HG02571 (cell line): ENCODE results near the gene MYO5B.

Source experiments
- ATAC-seq: cut with Tn5 transposase; IDR thresholded peaks from one replicate; pipeline ENCODE4 v1.9.1; 2021; ENCODE audit warnings: mild to moderate bottlenecking, moderate library complexity; ENCODE audit not compliant: unreplicated experiment

Gene MYO5B

DNA sequence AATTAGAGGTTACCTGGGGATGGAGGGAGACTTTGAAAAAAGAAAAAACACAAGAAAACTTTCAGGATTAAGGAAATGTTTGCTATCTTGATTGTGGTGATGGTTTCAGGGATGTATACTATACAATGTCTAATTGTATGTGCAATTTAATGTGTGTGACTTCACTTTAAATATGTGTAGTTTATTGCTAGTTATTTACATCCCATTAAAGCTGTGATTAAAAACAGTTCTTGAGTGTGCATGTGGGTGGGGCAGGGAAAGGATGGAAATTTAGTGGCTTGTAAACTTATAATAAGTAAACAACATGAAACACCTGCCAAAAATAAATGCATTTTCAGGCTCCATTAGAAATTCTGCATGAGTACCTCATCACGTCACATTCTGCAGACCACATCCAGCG is 167.0 kb downstream of the MYO5B start:
- no peak for ATAC-seq

DNA sequence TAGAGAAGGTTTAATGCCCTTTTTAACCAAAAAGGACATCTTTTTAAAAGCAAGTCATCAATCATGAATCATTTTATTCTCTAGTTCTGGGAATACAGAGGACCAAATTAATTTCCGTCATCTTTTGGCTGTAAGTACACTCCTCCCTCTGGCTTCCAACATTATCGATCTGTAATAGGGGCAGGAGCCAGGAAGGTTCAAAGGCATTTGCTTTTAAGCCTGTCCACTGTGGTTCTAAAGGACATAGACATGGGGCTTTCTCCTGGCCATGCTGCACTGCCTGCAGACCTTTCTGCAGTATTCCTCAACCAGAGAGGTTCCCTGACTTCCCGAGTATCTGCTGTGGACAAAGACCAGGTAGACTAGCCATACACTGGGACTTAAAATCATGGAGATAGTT is 170.5 kb downstream of the MYO5B start:
- no peak for ATAC-seq

DNA sequence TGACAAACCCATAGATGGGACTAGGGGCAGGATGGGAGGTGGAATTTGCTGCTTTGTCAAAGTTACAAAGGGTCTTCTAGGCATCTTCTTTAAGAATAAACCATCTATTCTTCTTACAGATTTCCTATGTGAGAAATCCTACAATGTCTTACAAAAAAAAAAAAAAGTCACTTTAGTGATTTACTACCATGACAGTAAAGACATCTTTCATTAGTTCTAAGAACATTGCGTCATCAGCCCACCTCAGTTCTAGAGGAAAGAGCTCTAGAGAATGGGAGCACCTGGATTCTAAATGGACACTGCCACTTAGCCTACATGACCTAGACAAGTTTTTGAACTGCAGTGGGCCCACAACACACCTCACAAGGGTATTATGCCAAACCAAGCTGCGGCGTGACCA is 172.0 kb downstream of the MYO5B start:
- ATAC-seq = no peak

DNA sequence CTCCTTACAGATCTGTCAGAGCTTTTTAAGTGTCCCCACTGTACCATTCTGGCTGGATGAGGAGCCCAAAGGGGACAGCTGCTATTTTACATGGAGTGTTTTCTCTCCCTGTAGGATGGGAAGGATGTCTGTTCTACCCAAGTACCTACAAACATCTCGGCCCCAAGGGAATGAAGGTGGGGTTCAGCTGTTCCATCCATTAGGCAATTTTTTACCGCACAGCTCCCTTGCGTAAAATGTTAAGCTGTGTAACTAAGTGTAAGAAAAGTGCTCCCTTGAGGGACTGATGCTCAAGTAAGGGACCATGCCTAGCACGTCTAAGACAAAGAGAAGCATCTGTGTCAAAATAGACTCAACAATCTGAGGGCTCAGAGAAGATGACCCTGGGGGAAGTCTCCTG is 180.3 kb downstream of the MYO5B start:
- ATAC-seq = no peak

DNA sequence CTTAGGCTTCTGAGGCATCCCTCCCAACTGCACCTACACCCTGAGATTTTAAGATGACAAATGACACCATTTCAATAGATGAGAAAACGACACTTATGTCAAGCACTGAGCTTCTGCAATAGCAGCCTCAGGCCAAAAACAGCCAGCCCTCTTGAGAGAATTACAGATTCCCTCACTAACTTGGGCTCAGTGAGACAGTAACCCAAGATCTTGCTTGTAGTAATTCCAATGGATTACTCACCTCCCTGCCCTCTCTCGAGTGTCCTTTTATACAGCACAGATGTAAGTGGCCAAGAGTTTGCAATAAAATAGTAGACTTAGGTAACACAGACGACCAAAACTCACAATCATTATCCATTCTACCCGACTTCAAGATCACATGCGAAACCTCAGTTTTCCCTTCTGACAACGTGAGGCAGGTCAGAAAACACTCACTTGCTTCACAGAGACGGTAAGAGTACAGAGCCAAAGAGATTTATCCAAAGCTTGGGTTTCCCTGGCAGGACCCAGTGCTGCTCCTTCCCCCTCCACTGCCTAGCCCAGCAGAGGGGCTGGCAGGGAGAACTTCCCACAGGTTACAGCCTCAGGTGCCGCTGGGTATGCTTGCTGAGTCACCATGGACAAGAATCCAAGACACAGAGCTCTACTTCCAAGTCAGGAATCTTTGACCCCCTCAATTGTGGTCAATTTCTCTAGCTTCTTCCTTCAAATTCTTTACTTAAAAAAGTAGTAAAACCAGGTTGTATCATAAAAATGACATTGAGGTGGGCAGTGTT is 181.4 kb downstream of the MYO5B start:
- ATAC-seq = no peak

DNA sequence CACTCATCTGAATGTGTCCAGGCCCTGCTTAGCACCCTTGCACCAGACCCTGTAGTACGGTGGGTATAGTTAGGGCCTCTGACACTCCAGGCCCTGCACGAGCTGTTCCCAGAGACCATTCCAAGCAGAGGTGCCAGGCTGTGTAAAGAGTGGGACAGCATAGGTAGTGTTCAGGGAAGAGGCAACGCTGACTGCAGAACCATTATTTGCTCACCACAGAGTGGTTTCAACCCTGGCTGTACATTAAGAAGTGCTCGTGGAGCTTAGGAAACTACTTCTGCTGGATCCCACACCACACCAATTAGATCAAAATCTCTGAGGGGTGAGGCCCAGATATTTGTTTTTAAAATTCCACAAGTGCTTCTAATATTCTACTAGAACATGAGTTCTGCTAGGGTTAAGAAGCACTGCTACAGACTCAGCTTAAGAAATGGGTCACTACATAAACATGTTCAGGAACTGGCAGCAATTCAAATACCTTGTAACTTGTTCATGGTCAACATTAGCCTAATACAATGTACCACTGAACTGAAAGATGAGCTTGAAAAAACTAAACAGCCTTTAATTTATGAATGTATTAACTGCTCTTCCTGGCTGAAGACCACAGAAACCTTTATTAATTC is 183.0 kb downstream of the MYO5B start:
- no peak for ATAC-seq

DNA sequence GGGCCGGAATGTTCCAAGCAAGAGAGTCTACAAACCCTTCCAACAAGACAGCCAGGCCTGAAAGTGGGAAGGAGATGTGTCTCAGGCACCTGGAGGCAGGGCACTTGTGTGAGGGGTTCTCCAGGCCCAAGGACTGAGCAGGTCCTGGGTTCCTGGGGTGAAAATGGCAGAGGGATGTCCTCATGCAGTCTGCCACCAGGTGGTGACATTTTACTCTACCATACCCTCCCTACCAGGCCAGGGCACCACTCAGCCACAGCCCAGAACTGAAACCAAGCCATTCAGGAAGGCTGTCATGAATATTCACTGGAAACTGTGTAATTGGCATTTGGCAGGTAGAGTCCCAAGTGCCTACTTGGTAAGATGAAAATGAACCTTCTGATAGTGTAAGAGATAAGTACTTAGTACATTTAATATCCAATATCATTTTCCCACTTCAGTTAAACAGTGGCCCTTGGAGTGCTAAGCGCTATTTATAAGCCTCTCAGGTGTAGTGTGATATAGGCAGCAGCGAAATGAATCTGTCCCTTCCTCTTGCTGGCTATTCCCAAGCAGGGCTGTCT is 185.1 kb downstream of the MYO5B start:
- peak; percentile 78 for ATAC-seq

DNA sequence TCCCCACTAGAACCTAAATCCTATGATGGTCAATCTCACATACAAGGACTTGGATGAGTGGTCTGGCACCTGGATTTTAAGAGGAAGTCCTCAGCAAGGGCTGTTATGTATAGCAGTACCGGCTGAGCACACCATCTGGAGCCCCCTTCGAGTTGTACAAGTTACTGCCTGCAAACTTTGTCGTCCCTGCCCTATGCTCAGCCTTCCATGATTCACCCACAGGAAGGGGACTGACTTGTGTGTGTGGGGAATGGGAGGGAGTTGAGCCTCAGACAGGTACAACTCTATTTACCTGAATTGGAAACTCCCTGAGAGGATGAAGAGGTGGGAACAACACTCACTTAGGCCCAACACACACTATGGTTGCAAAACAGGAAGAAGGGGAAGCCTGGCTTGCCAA is 186.6 kb downstream of the MYO5B start:
- ATAC-seq = no peak

DNA sequence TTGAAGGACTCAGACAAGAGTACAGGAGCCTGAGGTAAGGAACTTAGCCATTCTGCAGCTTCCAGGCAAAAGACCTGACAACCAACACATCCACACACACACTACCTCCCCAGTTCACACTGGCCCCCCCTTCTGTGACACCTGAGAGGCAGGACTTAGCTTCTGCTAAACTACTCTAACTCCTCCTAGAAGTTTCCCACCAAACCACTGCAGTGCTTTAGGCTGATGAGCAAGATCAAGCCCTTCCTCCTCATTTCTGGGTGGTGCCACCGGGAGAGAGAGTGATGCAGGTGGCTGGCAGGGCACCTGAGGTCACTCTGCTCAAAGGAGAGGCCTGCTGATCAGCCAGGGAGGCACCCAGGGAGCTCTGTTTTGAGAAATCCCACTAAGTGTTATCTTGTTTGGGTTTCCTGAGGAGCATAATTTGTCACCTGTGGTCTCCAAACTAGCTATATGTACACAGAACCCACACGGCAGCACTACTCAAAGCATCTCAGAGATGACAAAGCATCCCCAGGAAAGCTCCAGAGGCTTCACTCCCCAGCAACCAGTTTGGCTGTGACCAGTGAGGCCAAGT is 188.4 kb downstream of the MYO5B start:
- no peak for ATAC-seq

DNA sequence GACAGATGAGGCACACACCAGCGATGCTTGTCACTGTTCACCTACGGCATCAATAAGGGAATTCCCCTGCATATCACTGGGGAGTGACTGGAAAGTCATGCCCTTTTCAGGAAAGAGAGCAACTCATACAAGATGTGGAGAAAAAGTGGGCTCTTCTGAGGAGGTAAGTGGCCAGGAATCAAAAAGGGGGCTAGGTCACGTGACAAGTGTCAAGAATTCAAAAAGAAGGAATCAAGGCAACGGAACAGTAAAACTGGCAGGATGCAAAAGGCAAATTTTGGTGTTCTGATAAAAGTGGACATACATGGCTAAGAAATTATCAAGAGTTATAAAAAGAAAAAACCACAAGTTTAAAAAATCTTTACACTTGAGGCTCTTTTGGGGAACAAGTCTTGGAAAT is 190.9 kb downstream of the MYO5B start:
- no peak for ATAC-seq

DNA sequence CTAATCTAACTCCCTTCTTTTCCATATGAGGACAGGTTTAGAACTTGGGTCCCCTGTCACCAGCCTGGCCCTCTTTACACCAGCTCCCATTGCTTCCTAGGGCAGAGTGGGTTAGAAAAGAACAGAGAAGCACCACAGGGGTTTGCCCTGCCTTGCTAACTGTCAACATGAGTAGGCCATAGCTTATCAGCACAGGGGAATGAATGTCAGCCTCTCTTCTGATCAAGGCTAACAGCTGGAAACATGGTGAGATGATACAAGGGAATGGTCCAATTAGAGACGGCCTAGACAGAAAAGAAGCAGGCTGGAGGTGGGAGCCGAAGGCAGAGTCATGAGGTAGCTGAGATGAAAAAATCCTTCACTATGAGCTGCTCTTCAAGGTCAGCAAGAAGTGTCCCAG is 192.2 kb downstream of the MYO5B start:
- no peak for ATAC-seq

DNA sequence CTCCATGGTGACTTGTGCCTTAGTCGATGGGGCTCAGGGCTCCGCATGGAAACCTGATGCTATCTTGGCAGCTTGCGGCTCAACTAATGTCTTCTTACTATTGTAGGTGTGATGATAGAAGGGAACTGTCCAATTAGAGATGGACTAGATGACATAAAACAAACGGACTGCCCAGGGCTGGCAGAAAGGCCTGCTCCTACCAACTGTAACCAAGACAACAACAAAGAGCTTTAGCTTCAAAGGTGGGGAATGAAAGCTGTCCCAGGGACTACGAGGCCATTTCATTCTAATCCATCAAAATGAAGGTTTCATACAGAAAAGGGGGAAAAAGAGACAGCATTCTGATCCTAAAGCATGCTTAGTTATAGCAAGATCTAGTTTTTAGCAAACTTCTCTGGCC is 194.7 kb downstream of the MYO5B start:
- no peak for ATAC-seq

DNA sequence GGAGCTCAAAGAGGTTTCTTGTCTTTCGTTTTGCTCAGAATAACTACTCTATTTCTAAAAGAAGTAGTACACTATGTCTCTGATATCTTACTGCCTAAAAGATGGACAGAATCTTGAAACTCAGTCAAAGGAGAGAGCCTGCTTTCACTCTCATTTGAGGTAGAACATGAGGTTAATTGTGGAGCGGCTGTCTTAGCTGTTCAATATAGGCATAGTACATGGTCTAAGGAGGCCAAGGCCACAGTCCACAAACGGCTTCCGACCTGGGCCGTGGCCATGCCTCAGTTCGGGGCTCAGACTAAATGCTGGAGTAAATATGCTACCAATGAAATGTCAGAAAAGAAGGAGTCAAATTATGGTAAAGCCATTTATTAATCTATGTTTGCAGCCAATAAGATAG is 195.8 kb downstream of the MYO5B start:
- no peak for ATAC-seq

DNA sequence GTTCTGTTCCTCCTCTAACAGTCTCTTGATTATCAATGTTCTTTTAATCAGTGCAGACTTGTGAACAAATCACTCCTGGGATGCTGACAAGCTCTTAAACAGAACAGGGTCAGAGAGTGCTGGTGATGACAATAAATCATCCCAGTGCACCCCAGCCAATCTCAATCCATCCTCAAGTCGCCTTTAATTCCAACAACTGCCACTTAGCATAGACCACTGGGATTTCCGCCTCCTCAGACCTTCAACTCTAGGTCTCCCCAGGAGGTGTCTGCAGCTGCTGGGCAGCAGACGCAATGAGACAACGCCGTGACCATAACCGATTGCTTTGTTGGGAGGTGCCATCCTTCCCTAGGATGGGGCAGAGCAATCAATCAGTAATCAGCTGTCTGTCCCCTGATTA is 197.4 kb downstream of the MYO5B start:
- ATAC-seq = no peak

DNA sequence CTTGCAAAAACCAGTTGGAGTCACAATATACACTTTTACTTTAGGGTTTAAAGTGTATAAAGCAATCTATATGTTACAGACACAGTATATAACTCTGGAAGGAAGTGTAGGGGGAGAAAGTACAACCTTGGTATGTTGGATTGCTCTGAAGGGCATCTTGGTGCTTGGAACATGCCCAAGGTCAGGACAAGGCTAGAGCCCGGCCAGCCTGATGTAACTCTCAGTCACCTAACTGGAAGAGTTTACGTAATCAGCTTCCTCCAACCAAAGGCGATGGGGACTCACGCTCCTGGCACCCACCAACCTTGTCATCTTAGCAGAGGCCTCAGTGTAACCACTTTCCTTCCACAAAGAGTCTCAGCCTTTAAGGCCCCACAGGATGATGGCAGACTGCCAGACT is 200.5 kb downstream of the MYO5B start:
- ATAC-seq = no peak

DNA sequence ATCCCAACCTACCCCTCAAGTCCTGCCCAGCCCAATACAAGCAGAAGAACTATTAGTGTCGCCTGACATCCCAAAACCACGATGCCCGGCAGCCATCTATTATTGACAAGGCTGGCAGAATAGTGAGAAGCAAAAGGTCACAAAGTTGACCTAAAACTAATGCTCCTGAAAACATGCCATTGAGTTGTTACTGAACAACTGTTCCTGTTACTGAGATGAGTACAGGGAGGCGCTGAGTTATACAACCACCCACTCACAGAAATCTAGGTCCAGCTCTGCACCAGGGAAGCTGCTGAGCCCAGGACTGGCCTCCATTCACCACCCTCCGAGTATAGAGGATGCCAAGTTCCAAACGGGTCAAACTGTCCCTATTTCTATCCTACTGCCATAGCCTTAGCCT is 201.6 kb downstream of the MYO5B start:
- ATAC-seq = no peak

DNA sequence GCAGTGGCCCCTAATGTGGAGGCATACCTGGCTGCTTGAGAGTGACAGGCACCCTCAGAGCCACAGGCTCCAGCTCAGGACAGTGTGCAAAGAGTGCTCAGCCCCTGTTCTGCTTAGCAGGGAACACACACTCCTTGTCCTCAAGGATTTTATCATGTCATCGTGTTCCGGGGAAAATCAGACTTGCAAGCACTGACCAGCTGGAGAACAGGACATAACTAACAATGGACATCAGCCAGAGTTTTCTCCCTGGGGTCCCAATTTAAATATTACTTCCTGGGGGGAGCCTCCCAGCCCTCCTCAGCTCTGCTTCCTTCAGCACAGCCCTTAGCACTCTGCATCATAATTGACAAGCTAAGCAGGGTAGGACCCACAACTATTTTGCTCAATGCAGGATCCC is 206.2 kb downstream of the MYO5B start:
- ATAC-seq = no peak

DNA sequence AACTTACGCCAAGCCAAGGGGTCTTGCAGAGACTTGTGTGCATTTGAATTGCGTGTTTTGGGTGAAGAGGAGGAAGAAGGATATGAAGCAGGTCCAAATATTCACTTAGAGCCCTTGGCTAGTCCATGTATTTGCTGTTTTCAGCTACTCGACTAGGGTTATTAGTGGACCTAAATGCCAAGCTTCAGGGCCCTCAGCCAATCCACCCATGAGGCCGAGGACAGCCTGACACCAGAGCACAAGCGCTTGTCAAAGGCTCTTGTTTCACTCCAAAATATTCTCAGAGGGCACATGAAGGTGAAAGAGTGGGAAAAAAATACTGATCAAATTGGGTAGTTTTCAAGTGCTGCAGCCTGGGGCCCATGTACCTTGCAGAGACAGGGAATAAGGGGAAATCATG is 206.8 kb downstream of the MYO5B start:
- no peak for ATAC-seq

DNA sequence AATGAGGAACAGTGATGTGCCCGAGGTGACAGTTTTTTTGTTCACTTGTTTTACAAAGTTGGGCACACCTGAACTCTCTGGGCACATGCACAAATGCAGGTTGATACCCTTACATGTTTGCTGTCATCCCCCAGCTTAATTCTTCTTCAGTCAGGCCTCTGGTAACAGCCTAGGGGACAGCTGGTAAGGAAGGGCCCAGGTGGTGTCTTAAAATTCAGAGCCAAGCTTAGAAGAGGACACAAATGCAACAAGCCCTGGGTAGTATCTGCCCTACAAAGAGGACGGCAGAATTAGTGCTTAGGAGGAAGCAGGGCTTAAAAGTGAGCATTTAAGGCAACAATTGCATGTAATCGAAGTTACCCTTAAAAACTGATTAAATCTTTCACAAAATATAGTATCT is 209.7 kb downstream of the MYO5B start:
- ATAC-seq = no peak

DNA sequence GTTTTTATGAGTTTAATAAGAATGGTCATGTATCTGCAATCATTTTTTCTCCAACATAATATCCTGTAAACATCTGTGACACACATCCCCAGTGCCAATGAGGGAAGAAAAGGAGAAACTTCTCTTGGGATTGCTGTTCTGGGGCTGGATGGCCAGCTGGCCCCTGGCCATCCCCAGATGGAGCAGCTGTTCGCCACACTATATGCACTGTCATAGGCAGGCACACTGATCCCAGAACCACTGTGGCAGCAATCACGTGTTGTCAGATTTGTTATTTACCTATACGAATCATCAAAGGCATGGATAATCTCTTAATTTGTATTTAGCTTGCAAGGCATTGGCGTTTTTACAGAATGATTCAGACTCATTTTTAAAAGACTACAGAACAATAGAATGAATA is 214.1 kb downstream of the MYO5B start:
- ATAC-seq = no peak

DNA sequence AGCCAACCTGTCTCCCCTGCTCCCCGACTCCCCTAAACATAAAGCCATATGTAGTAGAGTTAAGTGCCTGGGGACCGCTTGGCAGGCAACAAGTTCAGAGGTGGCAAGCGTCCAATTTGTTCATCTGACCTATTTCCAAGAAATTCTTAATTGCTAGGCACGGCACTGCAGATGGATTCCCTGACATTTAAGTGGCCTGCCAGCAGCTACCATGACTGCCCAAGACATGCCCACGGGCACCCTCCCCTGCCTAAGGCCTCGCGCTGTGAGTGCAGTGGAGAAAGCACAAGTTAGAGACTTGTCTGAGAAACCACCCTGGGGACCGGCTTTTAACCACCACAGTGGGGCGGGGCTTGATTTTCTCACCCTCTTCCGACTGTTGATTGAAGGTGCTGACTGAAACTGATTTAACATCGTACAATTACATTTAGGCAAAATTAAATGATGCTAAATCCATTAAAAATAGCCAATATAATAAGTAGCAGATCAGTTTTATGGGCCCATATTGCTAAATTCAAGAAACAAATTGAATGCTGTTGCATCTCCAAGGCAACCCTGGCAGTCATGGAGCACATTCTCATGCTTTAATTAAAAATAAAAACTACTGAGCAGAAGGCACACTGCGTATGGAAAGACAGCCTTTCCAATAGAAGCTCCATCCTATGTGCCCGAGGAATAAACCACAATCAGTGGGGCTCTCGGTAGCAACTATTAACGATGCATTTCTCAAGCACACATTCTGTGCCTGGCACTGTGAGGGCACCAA is 218.0 kb downstream of the MYO5B start:
- no peak for ATAC-seq
